HCT116 (cell line): ENCODE measurements around the gene NUDT8. TPM values are rescaled to one million over a fixed set of nuclear protein-coding genes. Genes with fewer than 3 reads are reported as not detected.

Experiments
- ATAC-seq: fragments of 200-7000 bp; cut with Tn5 transposase; 2 replicates; pipeline ENCODE4 v1.9.1; 2020; ENCODE audit warnings: mild to moderate bottlenecking, moderate library complexity
- BruUV-seq: library from RNA; stranded (reverse); fragments of 400-500 nt; replicated peaks from 2 replicates; lab custom pipeline; 2021; lab: Mats Ljungman, UMichigan
- CTCF ChIA-PET: fragments of 300-600 bp; sonication (Branson Sonifier 250); formaldehyde crosslinking; loops from one replicate; lab custom pipeline; 2021; ENCODE audit warnings: antibody characterized with exemption; lab: Charles Lee
- POLR2A ChIA-PET: fragments of 300-600, 350-600 bp; sonication (Branson Sonifier 250); formaldehyde crosslinking; loops from one replicate; lab custom pipeline; 2021; ENCODE audit warnings: antibody characterized with exemption; lab: Charles Lee
- RAD21 ChIA-PET, 2 experiments: fragments of 300-600 bp; sonication (Branson Sonifier 250); formaldehyde crosslinking; loops; one replicate each; lab custom pipeline; 2023; ENCODE audit warnings: low total read pairs in 2 of 2; ENCODE audit not compliant: uncharacterized antibody in 2 of 2, unreplicated experiment in 2 of 2, low non-redundant PET in 1 of 2; lab: Charles Lee
- DNase-seq: peaks from one replicate; pipeline ENCODE4 v3.0.0-alpha.2; 2010; ENCODE audit warnings: low read depth, low spot score
- H2AFZ ChIP-seq: fragments of 200-600 bp; shearing (Covaris generic), sonication (generic); 2 replicates; pipeline ENCODE4 v1.6.1; 2017; ENCODE audit warnings: low read depth, mixed run types, mixed read lengths, antibody characterized with exemption, low read length; ENCODE audit not compliant: poor library complexity, severe bottlenecking
- H3K27ac ChIP-seq: 2 replicates; pipeline ENCODE4 v1.5.1; 2012; ENCODE audit warnings: low read depth, low read length
- H3K27me3 ChIP-seq: fragments of 200-600 bp; sonication (generic); 2 replicates; pipeline ENCODE4 v1.6.1; 2016; ENCODE audit warnings: mixed run types, low read length, mixed read lengths; ENCODE audit not compliant: insufficient read depth
- H3K36me3 ChIP-seq, 2 experiments: fragments of 200-500 bp in 1 of 2; fragments of 200-600 bp in 1 of 2; sonication (Bioruptor generic) in 1 of 2; sonication (generic) in 1 of 2; 2 replicates each; pipeline versions ENCODE4 v1.5.1 to v1.6.1; 2014 to 2016; ENCODE audit warnings: low read length in 2 of 2, inconsistent platforms in 1 of 2, mixed read lengths in 1 of 2, mixed run types in 1 of 2; ENCODE audit not compliant: insufficient read depth in 2 of 2, control insufficient read depth in 1 of 2
- H3K4me1 ChIP-seq, 2 experiments: fragments of 200-600 bp in 1 of 2; sonication (generic) in 1 of 2; 2 replicates each; pipeline versions ENCODE4 v1.5.1 to v1.6.1; 2012 to 2017; ENCODE audit warnings: low read length in 2 of 2, inconsistent platforms in 1 of 2, mild to moderate bottlenecking in 1 of 2, mixed read lengths in 1 of 2, mixed run types in 1 of 2, moderate library complexity in 1 of 2; ENCODE audit not compliant: insufficient read depth in 2 of 2, control insufficient read depth in 1 of 2
- H3K4me2 ChIP-seq: fragments of 200-600 bp; sonication (generic); 2 replicates; pipeline ENCODE4 v1.6.1; 2017; ENCODE audit warnings: mixed run types, low read length, mixed read lengths
- H3K4me3 ChIP-seq, 2 experiments: fragments of 200-600 bp in 1 of 2; sonication (generic) in 1 of 2; replicated peaks in 1 of 2; 2 replicates each; pipeline ENCODE4 v1.5.1; 2011 to 2016; ENCODE audit warnings: low read length in 2 of 2, control low read depth in 1 of 2, low read depth in 1 of 2, mild to moderate bottlenecking in 1 of 2, mixed read lengths in 1 of 2, mixed run types in 1 of 2
- H3K79me2 ChIP-seq: fragments of 200-600 bp; sonication (generic); 2 replicates; pipeline ENCODE4 v1.6.1; 2017; ENCODE audit warnings: mild to moderate bottlenecking, mixed run types, low read length, moderate library complexity, mixed read lengths; ENCODE audit not compliant: insufficient read depth
- H3K9ac ChIP-seq: fragments of 200-600 bp; sonication (generic); 2 replicates; pipeline ENCODE4 v1.6.1; 2016; ENCODE audit warnings: low read length, mixed read lengths
- H3K9me2 ChIP-seq: fragments of 200-600 bp; sonication (generic), shearing (Covaris generic); 2 replicates; pipeline ENCODE4 v1.6.1; 2017; ENCODE audit warnings: mixed run types, mild to moderate bottlenecking, moderate library complexity; ENCODE audit not compliant: insufficient read depth
- H3K9me3 ChIP-seq, 2 experiments: fragments of 200-500 bp in 1 of 2; fragments of 200-600 bp in 1 of 2; sonication (Bioruptor generic) in 1 of 2; sonication (generic) in 1 of 2; 2 replicates each; pipeline ENCODE4 v1.6.1; 2014 to 2017; ENCODE audit warnings: low read length in 2 of 2, mixed read lengths in 2 of 2, inconsistent platforms in 1 of 2, low read depth in 1 of 2, mild to moderate bottlenecking in 1 of 2, mixed run types in 1 of 2, moderate library complexity in 1 of 2; ENCODE audit not compliant: control insufficient read depth in 1 of 2, insufficient read depth in 1 of 2
- H4K20me1 ChIP-seq: fragments of 200-600 bp; sonication (generic), shearing (Covaris generic); 2 replicates; pipeline ENCODE4 v1.6.1; 2017; ENCODE audit warnings: mixed run types, mild to moderate bottlenecking, moderate library complexity; ENCODE audit not compliant: insufficient read depth
- CBX3 ChIP-seq: IDR thresholded peaks from 2 replicates; pipeline ENCODE4 v1.6.1; 2012; ENCODE audit warnings: low read depth
- CTCF ChIP-seq, 3 experiments: fragments of 200-600 bp in 1 of 3; sonication (generic) in 1 of 3; IDR thresholded peaks in 2 of 3; conservative IDR thresholded peaks in 1 of 3; 2 replicates each; pipeline ENCODE4 v1.5.1; 2012 to 2017; ENCODE audit warnings: low read depth in 2 of 3, low read length in 2 of 3, antibody characterized with exemption in 1 of 3, borderline replicate concordance in 1 of 3, control low read depth in 1 of 3, mild to moderate bottlenecking in 1 of 3, mixed read lengths in 1 of 3, mixed run types in 1 of 3, moderate library complexity in 1 of 3; ENCODE audit not compliant: insufficient read depth in 1 of 3
- FOSL1 ChIP-seq: IDR thresholded peaks from 2 replicates; pipeline ENCODE4 v1.6.1; 2012; ENCODE audit warnings: low read depth
- JUND ChIP-seq: IDR thresholded peaks from 2 replicates; pipeline ENCODE4 v1.6.1; 2012
- SP1 ChIP-seq: IDR thresholded peaks from 2 replicates; pipeline ENCODE4 v1.6.1; 2012; ENCODE audit warnings: low read depth
- SRF ChIP-seq: IDR thresholded peaks from 2 replicates; pipeline ENCODE4 v1.6.1; 2012; ENCODE audit warnings: low read depth
- ZFX ChIP-seq: fragments of 450-650 bp; IDR thresholded peaks from 2 replicates; pipeline ENCODE4 v1.6.1; 2017
- ZNF274 ChIP-seq: fragments of 200-500 bp; sonication (Bioruptor generic); IDR thresholded peaks from 2 replicates; pipeline ENCODE4 v1.6.1; 2014; ENCODE audit warnings: mild to moderate bottlenecking, low read depth, low read length, inconsistent platforms
- intact Hi-C: fragments of 100-400 bp; cut with micrococcal nuclease; formaldehyde crosslinking; loops from 2 replicates; pipeline ENCODE4 v1.10.0; 2022
- total RNA-seq: library from RNA; stranded (reverse); gene quantifications from one replicate; pipeline ENCODE4 v1.2.1, GENCODE V29; 2021; ENCODE audit not compliant: unreplicated experiment
- TF ChIP-seq, protein P1 (sequence below): IDR thresholded peaks from 2 replicates; pipeline ENCODE4 v1.6.1; 2012

NUDT8 gene
- total RNA-seq, 1 experiment from 2014 or later, result 18.7 TPM

GRCh38 chr11:67666303-67666645 lies 36.5 kb upstream of the NUDT8 start:
- Histone ChIP-seq H3K4me3 (no peak overlapping the region), H3K4me2 (no peak overlapping the region), H3K9me2 (no peaks in the 10 kb centered on the region), H3K9me3 (no peaks in the 10 kb centered on the region), H3K4me1 (no peaks in the 10 kb centered on the region; a peak in 1 of 4 replicates), H3K36me3 (no peaks in the 10 kb centered on the region), H3K27ac (no peak overlapping the region; the same call in 1 of the 2 replicates), H3K9ac (no peak overlapping the region), H3K27me3 (no peaks in the 10 kb centered on the region), H4K20me1 (no peaks in the 10 kb centered on the region), H3K79me2 (no peaks in the 10 kb centered on the region), H2AFZ (no peak overlapping the region)
- intact Hi-C loops, result no loop called here
- RAD21 ChIA-PET, result no interaction called here
- TF ChIP-seq CTCF (IDR thresholded peaks at IDR 0.05 in 2 of 3, conservative IDR thresholded peaks at IDR 0.05 in 1 of 3; ENCODE audit: borderline replicate concordance in 1 of 3, insufficient read depth in 1 of 3, low read depth in 2 of 3, low read length in 2 of 3) (no peak), FOSL1 (no peak), CBX3 (no peak), SP1 (no peak), SRF (no peak), ZNF274 (no peak), JUND (no peak), ZFX (no peak)
- TF ChIP-seq, protein P1, sequence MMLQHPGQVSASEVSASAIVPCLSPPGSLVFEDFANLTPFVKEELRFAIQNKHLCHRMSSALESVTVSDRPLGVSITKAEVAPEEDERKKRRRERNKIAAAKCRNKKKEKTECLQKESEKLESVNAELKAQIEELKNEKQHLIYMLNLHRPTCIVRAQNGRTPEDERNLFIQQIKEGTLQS, result no peak
- DNase-seq, result no peak
- no TSS peak for BruUV-seq
- no peak for ATAC-seq
- POLR2A ChIA-PET, result no interaction called here
- CTCF ChIA-PET, result interaction anchor here (1.0 kb wide), 1 partner anchor 52 kb away, joined by 3 read pairs; no protein-coding TSS in a partner anchor
